NCI-H510A (cell line): ENCODE measurements around the gene PGAM4.
"Not testable (repeated sequence)": the region's sequence is repeated elsewhere in the genome, so short reads cannot be mapped to it uniquely, and the experiment has no call there.

Experiments
- DNase-seq: peaks from one replicate; lab custom pipeline; 2025; lab: John Stamatoyannopoulos, UW

PGAM4 gene

GRCh38 chrX:77969538-77969937 lies at the start of gene PGAM4:
Gene PGAM4, minus strand, starts transcription at chrX:77969638. Its CDS starts 0 bp downstream, at chrX:77969638.
- no peak for DNase-seq

DNA sequence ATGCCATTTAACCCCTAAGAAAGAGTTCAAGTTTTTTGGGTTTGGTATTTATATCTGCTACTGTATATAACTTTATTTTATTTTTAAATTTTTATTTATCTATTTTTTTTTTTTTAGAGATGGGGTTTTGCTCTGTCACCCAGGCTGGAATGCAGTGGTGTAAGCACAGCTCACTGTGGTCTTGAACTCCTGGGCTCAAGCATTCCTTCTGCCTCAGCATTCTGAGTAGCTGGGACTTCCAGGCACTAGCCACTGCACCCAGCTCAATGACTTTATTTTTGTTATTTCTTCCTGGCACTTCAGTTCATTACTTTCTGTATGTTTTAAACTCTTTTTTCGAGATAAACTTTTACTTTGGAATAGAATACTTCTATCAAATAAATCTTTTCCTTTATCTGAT lies 42.4 kb upstream of the PGAM4 start:
- DNase-seq = no peak

GRCh38 chrX:77979870-77980269 lies 10.4 kb upstream of the PGAM4 start:
- DNase-seq = no peak

DNA sequence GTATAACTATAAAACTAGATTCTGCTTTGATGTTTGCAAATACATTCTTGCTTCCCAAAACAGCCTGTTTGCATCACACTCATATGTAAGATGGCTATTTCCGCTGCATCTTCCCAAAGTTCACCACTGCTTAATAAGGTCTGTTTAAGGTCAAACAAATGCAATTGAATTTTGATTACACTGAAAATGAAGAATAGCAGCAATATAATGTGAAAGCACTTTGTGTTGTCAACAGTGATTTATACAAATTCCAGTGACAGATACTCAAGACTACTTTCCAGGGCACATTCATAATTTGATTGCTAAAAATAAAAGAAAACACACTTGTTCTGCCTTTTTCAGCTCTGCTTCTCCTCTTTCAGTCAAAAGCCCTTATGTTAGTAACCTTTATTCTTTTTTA lies 8.1 kb upstream of the PGAM4 start:
- no peak for DNase-seq

DNA sequence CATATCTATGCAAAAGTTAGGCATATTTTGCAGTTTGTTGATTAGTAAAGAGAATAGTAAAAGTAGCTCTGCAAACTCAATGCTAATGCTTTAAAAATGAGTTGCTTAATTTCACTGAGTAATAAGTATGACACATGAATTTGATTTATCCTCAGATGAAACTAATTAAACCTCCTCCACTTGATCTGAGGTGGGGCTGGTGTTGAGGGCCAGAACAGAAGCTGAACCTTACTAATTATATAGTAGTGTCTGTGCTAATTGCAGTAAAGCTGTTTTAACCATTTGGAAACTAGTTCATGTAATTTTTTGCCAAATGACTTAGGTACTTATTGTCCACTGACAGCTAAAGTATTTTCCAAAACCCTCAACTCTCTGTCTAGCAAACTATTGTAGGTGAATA lies 7.7 kb upstream of the PGAM4 start:
- no peak for DNase-seq

DNA sequence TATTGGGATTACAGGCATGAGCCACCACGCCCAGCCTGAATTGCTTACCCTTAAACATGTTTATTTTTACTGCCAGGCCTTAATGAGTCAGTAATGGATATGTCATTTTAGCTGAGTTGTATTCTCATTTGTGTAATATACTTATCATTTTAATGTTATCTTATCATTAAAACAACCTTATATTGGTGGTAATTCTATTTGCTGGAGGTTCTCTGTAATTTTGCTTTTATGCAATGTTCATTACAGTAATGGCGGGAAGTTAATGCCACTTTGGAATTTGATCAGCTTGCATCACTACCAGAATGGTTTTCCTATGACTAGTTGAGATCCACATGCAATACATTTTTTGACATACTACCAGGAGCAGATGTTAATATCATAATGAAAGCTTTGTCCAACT lies 6.3 kb upstream of the PGAM4 start:
- DNase-seq = no peak

- no peak for DNase-seq
These were observed 1.8 kb downstream of the PGAM4 start for GRCh38 chrX:77967631-77968030.

DNA sequence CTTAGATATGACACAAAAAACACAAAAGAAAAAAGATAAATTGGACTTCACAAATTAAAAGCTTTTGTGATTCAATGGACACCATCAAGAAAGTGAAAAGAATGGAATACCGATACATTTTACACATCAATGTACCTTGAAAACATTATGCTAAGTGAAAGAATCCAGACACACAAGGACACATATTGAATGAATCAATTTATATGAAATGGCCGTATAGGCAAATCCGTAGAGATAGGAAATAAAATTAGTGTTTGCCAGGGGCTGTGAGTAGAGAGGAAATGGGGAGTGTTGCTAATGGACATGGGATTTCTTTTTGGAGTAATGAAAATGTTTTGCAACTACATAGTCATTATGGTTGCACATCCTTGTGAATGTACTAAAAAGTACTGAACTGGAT lies 3.1 kb downstream of the PGAM4 start:
- DNase-seq = no peak

DNA sequence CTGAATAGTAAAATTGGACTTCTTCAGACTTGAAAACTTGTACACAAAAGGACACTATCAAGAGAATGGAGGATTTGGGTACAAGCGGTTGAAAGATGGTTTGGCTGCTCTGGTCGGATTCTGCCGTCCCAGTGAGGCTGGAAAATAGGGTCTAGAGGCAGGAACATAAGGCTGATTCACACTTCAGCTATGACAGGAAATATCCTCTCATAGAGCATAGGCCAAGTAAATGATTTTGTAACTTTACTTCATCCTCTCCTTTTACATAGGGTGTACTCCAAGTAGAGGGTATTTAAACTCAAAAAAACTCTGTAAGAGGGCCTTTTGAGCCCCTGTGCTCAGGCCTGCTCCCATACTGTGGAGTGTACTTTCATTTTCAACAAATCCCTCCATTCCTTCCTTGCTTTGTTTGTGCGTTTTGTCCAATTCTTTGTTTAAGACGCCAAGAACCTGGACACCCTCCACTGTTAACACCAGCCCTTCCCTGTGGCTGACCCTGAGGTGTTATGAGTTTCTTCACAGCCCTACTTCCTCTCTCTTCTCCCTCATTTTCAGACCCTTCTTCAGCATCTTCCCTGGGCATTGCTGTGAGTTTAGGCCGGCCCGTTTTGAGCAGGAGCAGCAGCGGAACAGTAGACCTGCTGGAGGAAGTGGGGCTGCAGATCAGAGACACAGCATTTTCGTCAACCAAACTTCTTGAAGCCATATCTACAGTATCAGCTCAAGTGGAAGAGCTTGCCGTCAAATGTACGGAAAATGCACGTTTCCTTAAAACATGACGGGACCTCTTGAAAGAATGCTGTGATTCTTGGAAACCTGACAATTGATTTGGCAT lies 7.2 kb downstream of the PGAM4 start:
- DNase-seq = no peak

GRCh38 chrX:77961063-77961462 lies 8.4 kb downstream of the PGAM4 start:
- no peak for DNase-seq

DNA sequence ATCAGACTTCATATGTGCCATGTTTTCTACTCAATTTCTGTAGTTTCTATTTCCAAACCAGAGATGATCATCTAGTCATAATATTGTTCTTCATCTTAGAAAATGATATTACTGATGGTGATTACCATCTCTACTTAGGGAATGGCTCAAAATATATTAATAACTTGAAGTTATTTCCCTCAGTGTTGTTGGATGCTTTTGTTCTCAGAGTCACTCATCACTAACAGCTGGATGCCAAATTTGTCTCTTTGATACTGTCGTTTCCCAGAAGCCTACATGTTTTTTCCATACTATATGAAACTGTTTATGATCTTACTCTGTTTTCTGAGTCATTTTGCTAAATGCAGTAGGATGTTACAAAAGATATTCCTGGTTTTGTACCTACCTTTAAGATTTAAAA lies 8.9 kb downstream of the PGAM4 start:
- DNase-seq = no peak

- no peak for DNase-seq
These were observed 15.7 kb downstream of the PGAM4 start for GRCh38 chrX:77953708-77954107.

DNA sequence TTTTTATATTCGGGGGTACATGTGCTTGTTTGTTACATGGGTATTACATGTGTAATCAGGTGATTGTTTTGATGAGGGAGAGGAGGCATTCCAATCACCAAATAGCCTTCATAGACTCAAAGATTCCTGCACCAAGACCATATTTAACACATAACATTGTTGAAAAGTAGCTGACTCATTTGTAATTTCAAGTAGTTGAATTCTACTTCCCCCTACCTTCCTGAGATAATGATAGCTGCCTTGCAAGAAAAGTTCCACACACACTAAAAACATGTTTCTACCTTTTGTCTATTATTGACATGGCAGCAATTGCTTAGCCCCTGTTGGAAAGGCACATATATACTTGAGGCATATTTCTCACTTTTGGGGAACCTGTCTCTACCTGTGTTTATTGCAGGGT lies 16.1 kb downstream of the PGAM4 start:
- no peak for DNase-seq

- no peak for DNase-seq
These were observed 17.3 kb downstream of the PGAM4 start for GRCh38 chrX:77952173-77952572.

DNA sequence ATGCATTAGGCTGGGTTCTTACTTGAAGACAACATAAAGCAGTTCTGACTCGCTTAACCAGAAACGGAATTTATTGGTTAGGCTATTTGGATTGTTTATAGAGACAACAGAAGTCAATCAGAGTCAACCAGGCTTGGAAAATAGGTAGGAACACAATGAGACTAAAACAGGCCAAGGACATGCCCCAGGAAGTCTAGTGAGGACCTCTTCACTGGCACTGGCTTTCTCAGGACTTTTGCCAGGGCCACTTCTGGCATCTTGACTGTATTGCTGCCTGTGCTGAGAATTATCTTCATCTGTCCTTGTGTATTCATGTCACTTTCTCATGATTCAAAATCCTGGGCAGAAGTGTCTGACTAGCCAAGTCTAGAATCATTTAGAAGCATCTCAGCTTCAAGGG lies 19.6 kb downstream of the PGAM4 start:
- DNase-seq = no peak

DNA sequence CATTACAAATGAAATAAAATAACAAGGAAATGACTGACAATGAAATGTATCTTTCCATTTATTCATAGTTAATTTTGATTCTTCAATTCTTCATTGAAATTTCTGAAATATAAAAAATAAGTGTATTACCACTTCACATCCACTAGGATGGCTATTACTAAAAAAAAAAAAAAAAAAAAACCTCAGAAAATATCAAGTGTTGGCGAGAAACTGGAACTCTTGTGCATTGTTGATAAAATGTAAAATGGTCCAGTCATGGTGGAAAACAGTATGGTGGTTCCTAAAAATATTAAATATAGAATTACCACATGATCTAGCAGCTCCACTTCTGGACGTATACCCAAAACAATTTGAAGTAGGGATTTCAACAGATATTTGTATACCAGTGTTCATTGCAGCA lies 22.9 kb downstream of the PGAM4 start:
- no peak for DNase-seq

- DNase-seq = no peak
These were observed 23.4 kb downstream of the PGAM4 start for GRCh38 chrX:77945910-77946545.

GRCh38 chrX:77945031-77945430 lies 24.4 kb downstream of the PGAM4 start:
- DNase-seq = not testable (repeated sequence)

- DNase-seq = no peak
These were observed 31.3 kb downstream of the PGAM4 start for GRCh38 chrX:77938083-77938680.

DNA sequence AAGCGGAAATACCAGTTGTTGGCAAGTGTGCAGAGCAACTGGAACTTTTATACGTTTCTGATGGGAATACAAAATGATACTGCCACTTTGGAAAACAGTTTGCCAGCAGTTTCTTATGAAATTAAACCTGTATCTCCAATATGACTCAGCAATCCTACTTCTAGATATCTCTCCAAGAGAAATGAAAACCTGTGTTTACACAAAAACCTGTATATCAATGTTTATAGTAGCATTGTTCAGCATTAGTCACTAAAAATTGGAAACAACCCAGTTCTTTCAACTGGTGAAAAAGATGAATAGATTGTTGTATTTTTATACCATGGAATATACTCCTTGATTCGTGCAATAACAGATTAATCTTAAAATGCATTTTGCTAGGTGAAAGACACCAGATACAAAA lies 32.1 kb downstream of the PGAM4 start:
- no peak for DNase-seq

DNA sequence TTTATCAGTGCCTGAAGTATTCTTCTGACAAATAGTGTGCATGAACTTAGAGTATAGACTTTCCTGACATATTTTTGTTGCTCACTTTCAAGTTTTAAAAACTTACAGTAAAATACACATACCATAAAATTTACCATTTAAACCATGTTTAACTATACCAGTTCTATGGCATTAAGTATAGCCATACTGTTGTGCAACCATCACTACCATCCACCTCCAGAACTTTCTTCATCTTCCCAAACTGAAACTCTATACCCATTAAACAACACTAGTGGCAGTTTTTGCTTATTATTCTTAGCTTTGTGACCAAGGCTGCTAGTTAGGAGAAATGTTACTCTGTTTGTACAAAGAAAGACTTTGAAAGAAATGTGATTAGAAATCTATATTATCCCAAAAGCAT lies 33.1 kb downstream of the PGAM4 start:
- DNase-seq = no peak

DNA sequence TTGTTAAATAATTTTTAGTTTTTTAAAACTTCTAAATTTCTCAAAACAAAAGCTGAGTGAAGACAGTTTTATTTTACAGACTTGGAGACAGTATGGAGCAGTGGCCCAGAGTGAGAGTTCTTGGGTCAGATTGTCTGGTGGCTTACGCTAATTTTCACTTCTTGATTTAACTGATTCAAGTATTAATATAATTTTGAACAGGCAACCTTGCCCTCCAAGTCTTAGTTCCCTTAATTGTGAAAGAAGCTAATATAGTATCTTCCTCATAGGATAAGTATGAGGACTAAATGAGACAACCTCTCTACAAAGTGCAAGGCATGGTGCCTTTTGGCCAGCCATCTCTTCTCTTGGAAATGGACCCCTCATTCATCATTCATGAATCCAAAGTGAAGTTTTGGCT lies 33.6 kb downstream of the PGAM4 start:
- no peak for DNase-seq

- DNase-seq = no peak
These were observed 38.9 kb downstream of the PGAM4 start for GRCh38 chrX:77930581-77930980.
